Glutamatergic neuron (in vitro differentiated cells): ENCODE results near the gene OR4D2. TPM values are rescaled to one million over a fixed set of nuclear protein-coding genes. Genes with fewer than 3 reads are reported as not detected.

Experiments used
- DNase-seq: peaks from one replicate; pipeline ENCODE4 v3.0.0; 2022
- H3K27ac Mint-ChIP-seq: one replicate; pipeline ENCODE4 v1.8.0; 2020; ENCODE audit warnings: mild to moderate bottlenecking, mixed read lengths, inconsistent platforms; ENCODE audit not compliant: unreplicated experiment
- H3K27me3 Mint-ChIP-seq: one replicate; pipeline ENCODE4 v1.8.0; 2020; ENCODE audit warnings: mild to moderate bottlenecking, moderate library complexity, mixed read lengths, inconsistent platforms; ENCODE audit not compliant: unreplicated experiment
- H3K36me3 Mint-ChIP-seq: one replicate; pipeline ENCODE4 v1.8.0; 2020; ENCODE audit warnings: mild to moderate bottlenecking, mixed read lengths, inconsistent platforms; ENCODE audit not compliant: unreplicated experiment
- H3K4me1 Mint-ChIP-seq: one replicate; pipeline ENCODE4 v1.8.0; 2020; ENCODE audit warnings: mild to moderate bottlenecking, low read depth, mixed read lengths, inconsistent platforms; ENCODE audit not compliant: unreplicated experiment
- H3K4me3 Mint-ChIP-seq: one replicate; pipeline ENCODE4 v1.8.0; 2020; ENCODE audit warnings: mild to moderate bottlenecking, mixed read lengths, inconsistent platforms; ENCODE audit not compliant: unreplicated experiment
- H3K9me3 Mint-ChIP-seq: one replicate; pipeline ENCODE4 v1.8.0; 2020; ENCODE audit warnings: mild to moderate bottlenecking, moderate library complexity, mixed read lengths, inconsistent platforms; ENCODE audit not compliant: unreplicated experiment
- CTCF ChIP-seq: fragments of 200-600 bp; sonication (generic); IDR thresholded peaks from one replicate; pipeline ENCODE4 v1.5.0; 2021; ENCODE audit not compliant: partially characterized antibody, unreplicated experiment
- total RNA-seq: library from RNA; stranded (reverse); fragmentation: NEBNext Ultra II Directional; extraction: Animal tissue kit (Norgen Biotek cat#: 25700); gene quantifications from one replicate; pipeline ENCODE4 v1.2.1, GENCODE V29; 2021; ENCODE audit not compliant: unreplicated experiment

OR4D2 gene
- total RNA-seq, 1 donor from 2014 or later: not detected

- DNase-seq: no peak
- Mint-ChIP-seq H3K27ac (no peak overlapping the region), H3K27me3 (peaks cover 10% of the 10 kb centered on the region), H3K9me3 (peaks cover 12% of the 10 kb centered on the region), H3K4me3 (no peak overlapping the region), H3K4me1 (no peaks in the 10 kb centered on the region), H3K36me3 (no peaks in the 10 kb centered on the region)
- TF ChIP-seq CTCF: no peak
These were observed 22.8 kb downstream of the OR4D2 start for GRCh38 chr17:58189436-58190146.

- no peak for TF ChIP-seq CTCF
- Mint-ChIP-seq H3K27me3 (peaks cover 8% of the 10 kb centered on the region), H3K4me3 (no peak overlapping the region), H3K27ac (no peak overlapping the region), H3K4me1 (no peaks in the 10 kb centered on the region), H3K9me3 (peaks cover 12% of the 10 kb centered on the region), H3K36me3 (no peaks in the 10 kb centered on the region)
- DNase-seq: no peak
These were observed 24.6 kb downstream of the OR4D2 start for GRCh38 chr17:58191241-58191896.

GRCh38 chr17:58192612-58193011, 25.8 kb downstream of the OR4D2 start, which contains the start of gene EPX:
Gene EPX, plus strand, starts transcription at chr17:58192726. Its CDS starts 121 bp downstream, at chr17:58192847.
- peaks cover 12% of the 10 kb centered on the region for H3K9me3 Mint-ChIP-seq
- H3K36me3 Mint-ChIP-seq: no peaks in the 10 kb centered on the region
- H3K27me3 Mint-ChIP-seq: peaks cover 8% of the 10 kb centered on the region
- TF ChIP-seq CTCF: no peak
- no peaks in the 10 kb centered on the region for H3K4me1 Mint-ChIP-seq
- no peak within 1 kb of the TSS for H3K4me3 Mint-ChIP-seq
- H3K27ac Mint-ChIP-seq: no peak within 1 kb of the TSS
- no peak for DNase-seq

GRCh38 chr17:58193641-58194255, 27.0 kb downstream of the OR4D2 start:
- Mint-ChIP-seq H3K4me1 (no peaks in the 10 kb centered on the region), H3K9me3 (peaks cover 12% of the 10 kb centered on the region), H3K27me3 (peaks cover 8% of the 10 kb centered on the region), H3K4me3 (no peak overlapping the region), H3K27ac (no peak overlapping the region), H3K36me3 (no peaks in the 10 kb centered on the region)
- no peak for TF ChIP-seq CTCF
- DNase-seq: no peak
